Fibroblast of the aortic adventitia (primary cell): ENCODE results near the gene HDAC8. TPM values are rescaled to one million over a fixed set of nuclear protein-coding genes. Genes with fewer than 3 reads are reported as not detected.

Source experiments
- DNase-seq: peaks from one replicate; pipeline ENCODE4 v3.0.0-alpha.2; 2010; ENCODE audit warnings: low read depth
- H3K4me3 ChIP-seq: 2 replicates; pipeline ENCODE4 v1.5.1; 2011; ENCODE audit warnings: low read depth, mild to moderate bottlenecking, control low read depth, low read length, moderate library complexity
- CTCF ChIP-seq: IDR thresholded peaks from 2 replicates; pipeline ENCODE4 v1.5.1; 2011; ENCODE audit warnings: mild to moderate bottlenecking, low read length, control low read depth, inconsistent platforms; ENCODE audit not compliant: insufficient read depth
- total RNA-seq: library from RNA; depleted of rRNA; stranded (reverse); fragments of >200 nt; gene quantifications from 2 replicates; pipeline ENCODE4 v1.2.3, GENCODE V29; 2012; ENCODE audit warnings: low replicate concordance

Gene HDAC8
- total RNA-seq, 1 donor, result 18.9 TPM

GRCh38 chrX:72351606-72352334, 220.9 kb downstream of the HDAC8 start:
- TF ChIP-seq CTCF, result no peak
- DNase-seq, result peak; percentile 78

GRCh38 chrX:72349190-72349589, 223.5 kb downstream of the HDAC8 start:
- no peak for DNase-seq
- no peak for TF ChIP-seq CTCF
- no peak overlapping the region for H3K4me3 ChIP-seq

More at GRCh38 chrX:72351606-72352334, 220.9 kb downstream of the HDAC8 start:
- H3K4me3 ChIP-seq, result no peak overlapping the region

- no peak for DNase-seq
- no peak overlapping the region for H3K4me3 ChIP-seq
- no peak for TF ChIP-seq CTCF
Measured at GRCh38 chrX:72348247-72348979, 224.2 kb downstream of the HDAC8 start.

GRCh38 chrX:72347366-72347765, 225.3 kb downstream of the HDAC8 start:
- H3K4me3 ChIP-seq, result no peak overlapping the region
- no peak for TF ChIP-seq CTCF
- peak; percentile 48 for DNase-seq

GRCh38 chrX:72346302-72346949, 226.2 kb downstream of the HDAC8 start:
- no peak overlapping the region for H3K4me3 ChIP-seq
- no peak for DNase-seq
- no peak for TF ChIP-seq CTCF

GRCh38 chrX:72340626-72341025, 232.0 kb downstream of the HDAC8 start:
- TF ChIP-seq CTCF, result no peak
- no peak overlapping the region for H3K4me3 ChIP-seq
- DNase-seq, result no peak
